ENCODE data around the gene NTF4.

DNA sequence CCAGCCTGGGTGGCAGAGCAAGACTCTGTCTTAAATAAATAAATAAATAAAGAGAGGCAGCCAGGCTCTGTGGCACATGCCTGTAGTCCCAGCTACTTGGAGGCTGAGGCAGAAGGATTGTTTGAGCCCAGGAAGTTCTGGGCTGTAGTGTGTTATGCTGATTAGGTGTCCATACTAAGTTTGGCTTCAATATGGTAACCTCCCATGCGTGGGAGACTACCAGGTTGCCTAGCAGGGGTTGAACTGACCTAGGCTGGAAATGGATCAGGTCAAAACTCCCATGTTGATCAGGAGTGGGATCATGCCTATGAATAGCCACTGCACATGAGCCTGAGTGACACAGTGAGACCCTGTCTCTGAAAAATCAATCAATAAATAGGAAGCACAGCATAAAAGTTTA is 16.7 kb upstream of the NTF4 start:
- no peak for TF ChIP-seq ZNF274 (IDR thresholded peaks at IDR 0.05; ENCODE audit: low read depth, low read length)
- TF ChIP-seq YY1 (IDR thresholded peaks at IDR 0.05; ENCODE audit: insufficient read depth, insufficient read length) = no peak
- no peak for TF ChIP-seq SUZ12 (IDR thresholded peaks at IDR 0.05; ENCODE audit: extremely low read depth, insufficient read depth, insufficient read length)
